ENCODE data around the gene TNKS1BP1.

Gene TNKS1BP1

GRCh38 chr11:57255618-57256017 lies 69.1 kb downstream of the TNKS1BP1 start:
- DNase-seq (ENCODE audit: low read depth) = no peak

GRCh38 chr11:57254631-57255030 lies 70.1 kb downstream of the TNKS1BP1 start:
- DNase-seq (ENCODE audit: low read depth) = no peak

DNA sequence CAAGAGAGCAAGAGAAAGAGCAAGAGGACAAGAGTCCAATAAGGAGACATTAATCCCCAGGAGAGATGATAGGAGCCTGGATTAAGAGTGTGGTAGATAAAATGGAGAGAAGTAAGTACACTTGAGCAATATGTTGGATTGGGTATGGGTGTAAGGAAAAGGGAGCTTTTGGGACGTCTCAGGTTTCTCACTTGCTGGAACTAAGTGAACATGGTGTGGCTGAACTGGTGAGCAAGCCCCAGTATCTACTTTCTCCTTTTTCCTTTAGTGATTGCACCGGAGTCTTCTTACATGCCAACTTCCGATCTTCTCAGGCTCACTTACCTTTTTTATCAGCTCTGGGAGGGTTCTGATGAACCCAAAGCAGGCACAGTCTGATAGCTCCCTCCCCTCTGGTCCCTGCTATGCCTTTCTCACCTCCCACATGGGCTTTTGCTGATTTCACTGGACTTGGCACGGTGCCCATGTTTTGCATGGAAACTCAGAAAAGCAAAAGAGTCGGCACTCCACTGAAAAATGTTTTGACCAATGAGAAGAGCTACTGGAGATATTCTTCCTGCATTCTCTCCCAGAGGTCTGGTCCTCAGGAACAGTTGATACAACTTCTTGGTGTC lies 73.2 kb downstream of the TNKS1BP1 start:
- no peak for DNase-seq (ENCODE audit: low read depth)

- no peak for DNase-seq (ENCODE audit: low read depth)
These were observed 73.7 kb downstream of the TNKS1BP1 start for GRCh38 chr11:57251037-57251436.

All from stimulated activated CD8-positive, alpha-beta memory T cell treated with anti-CD3 and anti-CD28 coated beads, Interleukin-12 subunit alpha, Interleukin-12 subunit beta, amount 100 ng/mL, for 4 hours (primary cell).